GM12872 (cell line): ENCODE data around the gene DISC1.

Source experiments
- TF ChIP-seq, protein P1 (sequence below): IDR thresholded peaks from 3 replicates; pipeline ENCODE4 v1.5.1; 2011; ENCODE audit warnings: low read depth, mild to moderate bottlenecking, low read length, moderate library complexity; ENCODE audit not compliant: insufficient read depth

The DISC1 gene

DNA sequence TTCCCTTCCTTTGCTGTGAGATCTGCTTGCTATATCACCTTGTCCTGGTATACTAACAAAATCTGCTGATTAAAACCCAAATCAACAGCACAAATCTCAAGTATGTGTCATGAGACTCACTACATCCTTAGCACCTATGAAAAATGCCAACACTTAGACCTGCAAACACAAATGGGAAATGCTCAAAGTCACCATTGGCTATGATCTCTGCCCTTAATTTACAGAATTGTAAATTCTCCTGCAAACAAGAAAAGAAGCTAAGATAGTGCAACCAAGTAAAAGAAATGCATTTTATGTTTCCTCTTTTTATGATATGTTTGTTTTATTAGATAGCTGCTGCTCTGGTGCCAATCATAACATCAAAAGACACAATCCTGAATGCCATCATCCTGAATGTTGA, 80.8 kb downstream of the DISC1 start:
- TF ChIP-seq, protein P1, sequence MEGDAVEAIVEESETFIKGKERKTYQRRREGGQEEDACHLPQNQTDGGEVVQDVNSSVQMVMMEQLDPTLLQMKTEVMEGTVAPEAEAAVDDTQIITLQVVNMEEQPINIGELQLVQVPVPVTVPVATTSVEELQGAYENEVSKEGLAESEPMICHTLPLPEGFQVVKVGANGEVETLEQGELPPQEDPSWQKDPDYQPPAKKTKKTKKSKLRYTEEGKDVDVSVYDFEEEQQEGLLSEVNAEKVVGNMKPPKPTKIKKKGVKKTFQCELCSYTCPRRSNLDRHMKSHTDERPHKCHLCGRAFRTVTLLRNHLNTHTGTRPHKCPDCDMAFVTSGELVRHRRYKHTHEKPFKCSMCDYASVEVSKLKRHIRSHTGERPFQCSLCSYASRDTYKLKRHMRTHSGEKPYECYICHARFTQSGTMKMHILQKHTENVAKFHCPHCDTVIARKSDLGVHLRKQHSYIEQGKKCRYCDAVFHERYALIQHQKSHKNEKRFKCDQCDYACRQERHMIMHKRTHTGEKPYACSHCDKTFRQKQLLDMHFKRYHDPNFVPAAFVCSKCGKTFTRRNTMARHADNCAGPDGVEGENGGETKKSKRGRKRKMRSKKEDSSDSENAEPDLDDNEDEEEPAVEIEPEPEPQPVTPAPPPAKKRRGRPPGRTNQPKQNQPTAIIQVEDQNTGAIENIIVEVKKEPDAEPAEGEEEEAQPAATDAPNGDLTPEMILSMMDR, result no peak

DNA sequence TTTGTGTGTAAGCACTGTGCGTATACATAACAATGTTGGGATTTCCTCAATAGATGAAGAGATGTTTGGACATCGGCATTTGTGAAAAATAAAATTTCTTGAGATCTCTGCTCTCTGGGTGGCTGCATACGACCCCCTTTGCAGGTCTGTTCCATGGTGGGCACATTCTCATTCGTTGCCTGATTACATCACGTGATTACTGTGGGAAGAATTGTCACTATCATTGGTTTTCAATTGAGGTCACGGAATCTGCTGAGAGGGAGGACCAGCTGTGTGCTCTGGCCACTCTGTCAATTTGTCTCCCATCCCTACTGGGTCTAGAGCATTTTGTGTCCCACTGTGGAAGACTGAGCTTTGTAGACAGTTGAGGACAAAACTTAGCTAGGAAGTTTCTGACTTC, 81.8 kb downstream of the DISC1 start:
- TF ChIP-seq, protein P1, result no peak

DNA sequence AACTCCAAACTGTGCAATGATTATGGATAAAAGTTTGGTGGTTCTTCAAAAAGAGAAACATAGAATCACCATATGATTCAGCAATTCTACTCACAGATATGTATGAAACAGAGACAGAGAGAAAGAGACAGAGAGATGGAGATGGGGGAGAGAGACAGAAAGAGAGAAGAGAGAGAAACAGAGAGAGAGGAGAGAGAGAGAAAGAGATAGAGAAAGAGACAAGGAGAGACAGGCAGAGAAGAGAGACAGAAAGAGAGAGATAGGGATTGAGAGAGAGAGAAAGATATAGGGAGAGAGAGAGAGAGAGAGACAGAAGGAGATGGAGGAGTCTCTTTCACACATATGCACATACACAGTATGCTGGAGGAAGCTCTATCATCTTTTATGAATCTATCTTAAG, 87.8 kb downstream of the DISC1 start:
- TF ChIP-seq, protein P1, result no peak

DNA sequence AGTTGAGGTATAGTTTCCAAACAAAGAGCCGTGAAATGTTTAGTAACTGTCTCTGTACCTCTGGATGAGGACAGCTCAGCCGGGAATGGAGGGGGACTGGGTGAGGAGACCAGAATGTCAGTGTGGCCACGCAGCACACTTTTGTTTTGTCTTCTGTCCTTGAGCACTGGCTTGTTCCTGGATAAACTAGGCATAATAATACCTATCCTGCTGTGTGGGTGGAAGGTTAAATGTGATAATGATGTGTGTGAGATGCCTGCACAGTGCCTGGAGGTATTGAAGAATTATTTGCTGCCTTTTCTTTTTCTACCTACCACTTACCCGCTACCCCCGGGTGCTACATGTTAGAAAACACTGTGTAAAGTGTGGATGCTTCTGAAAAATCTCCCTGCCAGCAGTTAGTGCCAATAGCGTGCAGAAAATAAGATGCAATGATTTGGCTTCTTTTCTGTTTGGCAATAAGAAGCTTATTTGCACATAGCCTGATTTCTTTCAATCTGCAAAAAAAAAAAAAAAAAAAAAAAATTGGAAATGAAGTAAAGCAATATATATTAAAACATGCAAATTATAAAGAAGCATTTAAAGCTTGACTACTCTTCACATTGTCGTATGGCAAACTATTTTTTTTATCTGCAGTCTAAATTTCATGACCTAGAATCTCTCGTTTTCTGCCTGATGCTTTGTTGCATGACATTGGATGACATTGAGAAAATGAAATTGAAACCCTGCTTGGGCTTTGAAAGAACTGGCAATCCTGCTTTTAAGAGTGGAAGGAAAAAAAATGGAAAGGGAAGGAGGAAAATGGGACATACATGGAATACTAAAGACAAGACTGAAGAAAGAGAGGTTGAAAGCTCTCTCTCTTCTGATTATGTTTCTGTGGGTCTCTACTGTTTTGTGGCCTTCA, 89.5 kb downstream of the DISC1 start:
- TF ChIP-seq, protein P1, result no peak

DNA sequence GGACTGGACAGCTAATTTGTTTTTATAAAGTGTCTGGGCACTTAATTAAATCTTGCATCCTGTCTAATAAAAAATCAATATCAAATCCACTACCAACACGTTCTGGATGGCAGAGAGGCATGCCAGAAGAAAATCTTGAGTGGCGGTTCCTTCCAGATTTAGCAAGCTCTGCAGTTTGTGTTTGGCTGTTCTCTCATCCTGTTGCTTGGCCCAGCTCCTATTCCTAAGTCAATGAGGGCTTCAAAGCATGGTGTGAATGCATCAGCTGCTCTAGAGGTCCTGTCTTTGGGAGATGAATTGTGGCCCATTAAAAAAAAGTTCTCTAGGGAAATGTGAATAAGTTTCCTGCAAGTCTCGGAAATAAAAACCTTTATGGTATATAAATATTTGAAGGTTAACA, 90.3 kb downstream of the DISC1 start:
- TF ChIP-seq, protein P1, result no peak

DNA sequence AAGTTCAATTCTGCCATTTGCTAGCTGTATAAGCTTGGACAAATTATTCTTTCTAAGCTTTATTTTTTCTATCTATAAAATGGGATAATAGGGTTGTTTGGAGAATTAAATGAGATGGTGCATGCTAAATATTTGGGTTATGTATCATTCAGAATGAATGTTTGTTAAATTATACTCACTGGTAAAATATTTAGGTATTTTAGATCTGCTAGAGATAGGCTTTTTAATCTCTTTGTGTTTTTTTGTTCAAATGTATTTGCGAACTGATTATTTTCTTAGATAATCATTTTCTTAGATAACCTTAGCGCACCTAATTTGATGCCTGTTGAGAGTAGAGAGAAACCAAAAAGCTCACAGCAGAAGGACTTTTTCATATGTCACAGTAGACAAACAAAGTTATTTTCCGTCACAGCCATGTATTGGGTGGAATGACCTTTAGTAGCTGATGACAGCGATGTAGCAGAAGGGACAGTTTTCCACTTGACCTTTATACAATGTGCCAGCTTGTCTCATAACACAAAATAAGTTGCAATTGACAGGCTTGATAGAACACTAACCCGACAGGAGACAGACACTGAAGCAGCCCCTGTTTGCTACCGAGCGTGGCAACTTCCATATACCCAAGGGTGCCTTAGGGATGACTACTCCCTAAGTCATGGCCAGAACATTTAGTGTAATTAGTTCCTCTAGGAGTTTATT, 93.0 kb downstream of the DISC1 start:
- TF ChIP-seq, protein P1, result no peak

DNA sequence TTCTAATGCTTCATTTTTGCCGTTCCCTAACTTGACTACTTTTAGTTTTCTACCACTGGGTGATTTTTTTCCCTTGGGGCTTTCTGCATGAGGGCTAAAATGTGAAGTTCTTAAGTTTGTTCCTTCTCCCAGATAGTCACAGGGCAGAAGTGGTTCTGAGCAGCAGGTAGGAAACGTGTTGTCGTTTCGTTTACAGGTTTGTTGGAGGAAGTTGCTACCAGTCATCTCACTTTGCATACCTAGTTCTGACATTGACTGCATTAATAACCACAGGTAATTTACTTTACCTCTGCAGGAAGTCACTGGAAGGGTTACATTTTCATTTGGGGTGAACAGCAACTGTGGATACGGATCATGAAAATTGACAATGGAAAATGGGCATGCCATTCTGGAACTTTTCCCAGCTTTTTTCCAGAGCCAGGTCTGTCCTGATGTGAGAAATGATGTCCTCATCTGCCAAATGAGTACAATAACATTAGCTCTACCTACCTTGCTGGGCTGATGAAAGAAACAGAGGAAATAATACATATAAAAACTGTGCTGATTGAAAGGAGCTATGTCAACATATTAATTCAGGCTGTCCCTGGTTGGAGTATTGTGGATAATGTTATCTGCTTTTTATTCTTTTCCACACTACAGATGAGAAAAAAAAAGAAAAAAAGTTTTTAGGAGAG, 94.2 kb downstream of the DISC1 start:
- TF ChIP-seq, protein P1, result no peak
